AG09309 (cell line): ENCODE measurements around the gene C8G.

Experiments
- DNase-seq: peaks from one replicate; pipeline ENCODE4 v3.0.0-alpha.2; 2010; ENCODE audit warnings: low read depth
- H3K4me3 ChIP-seq: 2 replicates; pipeline ENCODE4 v1.5.1; 2011; ENCODE audit warnings: mild to moderate bottlenecking, low read depth, low read length, moderate library complexity; ENCODE audit not compliant: control insufficient read depth
- CTCF ChIP-seq: IDR thresholded peaks from 2 replicates; pipeline ENCODE4 v1.5.1; 2011; ENCODE audit warnings: mild to moderate bottlenecking, low read depth, low read length, inconsistent platforms; ENCODE audit not compliant: insufficient read depth, control insufficient read depth; ENCODE audit errors: missing control alignments

The C8G gene

DNA sequence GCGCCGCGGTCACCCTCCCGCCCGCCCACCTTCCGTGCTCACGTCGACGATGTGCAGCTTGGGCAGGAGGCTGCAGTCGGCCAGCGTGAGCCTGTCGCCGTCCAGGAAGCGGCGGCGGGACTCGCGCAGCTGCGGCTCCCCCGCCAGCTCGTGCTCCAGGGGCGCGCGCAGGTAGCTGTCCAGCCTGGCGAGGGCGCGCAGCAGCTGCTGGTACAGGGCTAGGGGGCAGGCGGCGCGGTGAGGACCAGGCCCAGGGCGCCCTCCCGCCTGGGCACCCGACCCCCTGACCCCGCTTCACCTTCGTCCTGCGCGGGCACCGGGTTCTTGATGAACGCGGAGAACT lies 49.8 kb downstream of the C8G start:
- no peak for TF ChIP-seq CTCF
- H3K4me3 ChIP-seq = no peak overlapping the region

GRCh38 chr9:136995362-136995761 lies 50.3 kb downstream of the C8G start:
- no peak overlapping the region for H3K4me3 ChIP-seq
- TF ChIP-seq CTCF = no peak
- no peak for DNase-seq

More for the DNA sequence above, 49.8 kb downstream of the C8G start:
- no peak for DNase-seq

GRCh38 chr9:136995772-136996311 lies 50.8 kb downstream of the C8G start:
- no peak for TF ChIP-seq CTCF
- no peak overlapping the region for H3K4me3 ChIP-seq
- DNase-seq = no peak
